Measurements from ENCODE around the gene SMARCB1.
"Not testable (repeated sequence)": the region's sequence is repeated elsewhere in the genome, so short reads cannot be mapped to it uniquely, and the experiment has no call there.

The SMARCB1 gene

DNA sequence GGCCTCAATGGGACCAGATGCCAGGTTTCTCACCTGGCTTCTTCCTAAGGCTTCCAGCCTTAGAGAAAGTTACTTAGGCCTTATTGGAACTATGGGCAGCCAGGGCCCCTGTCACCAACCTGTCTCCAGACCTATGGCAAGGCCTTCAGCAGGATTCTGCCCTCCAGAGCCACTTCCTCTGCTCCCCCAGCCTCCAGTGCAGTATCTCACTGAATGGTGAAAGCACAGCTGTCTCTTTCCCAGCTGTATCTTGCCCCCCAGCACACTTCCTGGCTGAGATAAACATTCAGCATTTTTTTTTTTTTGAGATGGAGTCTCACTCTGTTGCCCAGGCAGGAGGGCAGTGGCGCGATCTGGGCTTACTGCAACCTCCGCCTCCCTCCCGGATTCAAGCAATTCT, 72.4 kb downstream of the SMARCB1 start:
- H3K4me3 ChIP-seq (ENCODE audit: control insufficient read depth, low read depth, low read length), result no peak overlapping the region
- TF ChIP-seq, protein P1, sequence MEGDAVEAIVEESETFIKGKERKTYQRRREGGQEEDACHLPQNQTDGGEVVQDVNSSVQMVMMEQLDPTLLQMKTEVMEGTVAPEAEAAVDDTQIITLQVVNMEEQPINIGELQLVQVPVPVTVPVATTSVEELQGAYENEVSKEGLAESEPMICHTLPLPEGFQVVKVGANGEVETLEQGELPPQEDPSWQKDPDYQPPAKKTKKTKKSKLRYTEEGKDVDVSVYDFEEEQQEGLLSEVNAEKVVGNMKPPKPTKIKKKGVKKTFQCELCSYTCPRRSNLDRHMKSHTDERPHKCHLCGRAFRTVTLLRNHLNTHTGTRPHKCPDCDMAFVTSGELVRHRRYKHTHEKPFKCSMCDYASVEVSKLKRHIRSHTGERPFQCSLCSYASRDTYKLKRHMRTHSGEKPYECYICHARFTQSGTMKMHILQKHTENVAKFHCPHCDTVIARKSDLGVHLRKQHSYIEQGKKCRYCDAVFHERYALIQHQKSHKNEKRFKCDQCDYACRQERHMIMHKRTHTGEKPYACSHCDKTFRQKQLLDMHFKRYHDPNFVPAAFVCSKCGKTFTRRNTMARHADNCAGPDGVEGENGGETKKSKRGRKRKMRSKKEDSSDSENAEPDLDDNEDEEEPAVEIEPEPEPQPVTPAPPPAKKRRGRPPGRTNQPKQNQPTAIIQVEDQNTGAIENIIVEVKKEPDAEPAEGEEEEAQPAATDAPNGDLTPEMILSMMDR (conservative IDR thresholded peaks at IDR 0.05; ENCODE audit: control insufficient read depth, insufficient read depth, low read depth, low read length), result no peak
- DNase-seq (ENCODE audit: low read depth), result no peak

- not testable (repeated sequence) for H3K4me3 ChIP-seq (ENCODE audit: control insufficient read depth, low read depth, low read length); DNase-seq (ENCODE audit: low read depth)
These were observed 73.4 kb downstream of the SMARCB1 start for GRCh38 chr22:23860187-23860586.

DNA sequence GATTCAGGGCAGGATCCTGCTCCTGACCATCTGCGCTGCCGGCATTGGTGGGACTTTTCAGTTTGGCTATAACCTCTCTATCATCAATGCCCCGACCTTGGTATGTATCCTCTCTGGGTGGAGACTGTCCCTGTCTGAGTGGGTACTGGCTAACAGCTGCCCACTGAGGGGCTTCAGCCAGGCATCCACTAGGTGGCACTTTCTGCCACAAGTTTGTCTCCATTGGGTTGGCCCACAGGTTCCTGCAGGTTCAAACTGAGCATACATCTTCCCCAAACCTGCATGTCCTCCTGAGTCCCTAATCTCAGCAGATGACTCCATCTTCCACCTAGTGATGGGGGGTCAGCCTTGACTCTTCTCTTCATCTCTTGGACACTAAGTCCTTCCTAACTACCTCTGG, 75.3 kb downstream of the SMARCB1 start:
- TF ChIP-seq, protein P1 (conservative IDR thresholded peaks at IDR 0.05; ENCODE audit: control insufficient read depth, insufficient read depth, low read depth, low read length), result peak; percentile 72
- peak; percentile 54 for DNase-seq (ENCODE audit: low read depth)

DNA sequence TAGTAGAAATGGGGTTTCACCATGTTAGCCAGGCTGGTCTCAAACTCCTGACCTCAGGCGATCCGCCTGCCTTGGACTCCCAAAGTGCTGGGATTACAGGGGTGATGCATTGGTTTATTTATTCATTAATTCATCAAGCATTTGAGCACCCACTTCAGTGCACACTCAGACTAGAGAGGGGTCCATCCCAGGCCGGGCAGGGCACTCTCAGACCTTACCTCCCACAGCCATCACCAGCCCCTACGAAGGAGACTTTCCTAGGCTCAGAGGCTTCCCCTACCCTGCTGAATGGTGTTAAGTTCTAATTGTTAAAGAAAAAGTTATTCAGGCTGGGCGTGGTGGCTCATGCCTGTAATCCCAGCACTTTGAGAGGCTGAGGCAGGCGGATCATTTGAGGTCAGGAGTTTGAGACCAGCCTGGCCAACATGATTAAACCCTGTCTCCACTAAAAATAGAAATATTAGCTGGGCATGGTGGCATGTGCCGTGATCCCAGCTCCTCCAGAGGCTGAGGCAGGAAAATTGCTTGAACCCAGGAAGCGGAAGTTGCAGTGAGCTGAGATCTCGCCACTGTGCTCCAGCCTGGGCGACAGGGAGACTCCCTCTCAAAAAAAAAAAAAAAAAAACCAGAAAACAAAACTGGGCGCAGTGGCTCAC, 77.9 kb downstream of the SMARCB1 start:
- not testable (repeated sequence) for H3K4me3 ChIP-seq (ENCODE audit: control insufficient read depth, low read depth, low read length); DNase-seq (ENCODE audit: low read depth)

More for the DNA sequence above, 75.3 kb downstream of the SMARCB1 start:
- no peak overlapping the region for H3K4me3 ChIP-seq (ENCODE audit: control insufficient read depth, low read depth, low read length)

- TF ChIP-seq, protein P1 (conservative IDR thresholded peaks at IDR 0.05; ENCODE audit: control insufficient read depth, insufficient read depth, low read depth, low read length), result no peak
- no peak overlapping the region for H3K4me3 ChIP-seq (ENCODE audit: control insufficient read depth, low read depth, low read length)
- DNase-seq (ENCODE audit: low read depth), result no peak
These were observed 81.8 kb downstream of the SMARCB1 start for GRCh38 chr22:23868580-23868979.

- TF ChIP-seq, protein P1 (conservative IDR thresholded peaks at IDR 0.05; ENCODE audit: control insufficient read depth, insufficient read depth, low read depth, low read length), result no peak
- H3K4me3 ChIP-seq (ENCODE audit: control insufficient read depth, low read depth, low read length), result no peak overlapping the region
- DNase-seq (ENCODE audit: low read depth), result peak; percentile 25
These were observed 88.1 kb downstream of the SMARCB1 start for GRCh38 chr22:23874871-23875270.

- no peak for DNase-seq (ENCODE audit: low read depth)
- H3K4me3 ChIP-seq (ENCODE audit: control insufficient read depth, low read depth, low read length), result no peak overlapping the region
- TF ChIP-seq, protein P1 (conservative IDR thresholded peaks at IDR 0.05; ENCODE audit: control insufficient read depth, insufficient read depth, low read depth, low read length), result no peak
These were observed 89.0 kb downstream of the SMARCB1 start for GRCh38 chr22:23875801-23876200.

DNA sequence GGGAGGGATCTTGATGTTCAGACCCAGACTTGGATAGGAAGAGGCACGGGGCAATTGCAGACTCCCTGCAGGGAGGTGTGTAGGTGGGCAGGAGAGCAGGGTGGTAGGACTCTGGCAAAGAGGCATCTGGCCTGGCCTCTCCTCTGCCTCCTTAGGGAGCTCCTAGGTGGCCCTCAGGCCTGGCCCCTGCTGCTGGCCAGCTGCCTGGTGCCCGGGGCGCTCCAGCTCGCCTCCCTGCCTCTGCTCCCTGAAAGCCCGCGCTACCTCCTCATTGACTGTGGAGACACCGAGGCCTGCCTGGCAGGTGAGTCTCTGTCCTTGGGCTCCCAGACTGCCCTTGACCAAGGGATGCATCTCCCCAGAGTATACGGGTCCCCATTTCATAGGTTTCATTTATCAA, 90.8 kb downstream of the SMARCB1 start:
- DNase-seq (ENCODE audit: low read depth), result no peak
- TF ChIP-seq, protein P1 (conservative IDR thresholded peaks at IDR 0.05; ENCODE audit: control insufficient read depth, insufficient read depth, low read depth, low read length), result no peak

More for the DNA sequence above, 90.8 kb downstream of the SMARCB1 start:
- no peak overlapping the region for H3K4me3 ChIP-seq (ENCODE audit: control insufficient read depth, low read depth, low read length)
